Stimulated activated CD8-positive, alpha-beta memory T cell treated with anti-CD3 and anti-CD28 coated beads, Interleukin-12 subunit alpha, Interleukin-12 subunit beta, amount 100 ng/mL, for 24 hours (primary cell): ENCODE data around the gene ARGLU1.
"Not testable (repeated sequence)": the region's sequence is repeated elsewhere in the genome, so short reads cannot be mapped to it uniquely, and the experiment has no call there.

ENCODE experiments used
- DNase-seq: peaks from one replicate; pipeline ENCODE4 v3.0.0-alpha.2; 2020; ENCODE audit errors: extremely low read depth

Gene ARGLU1, protein sequence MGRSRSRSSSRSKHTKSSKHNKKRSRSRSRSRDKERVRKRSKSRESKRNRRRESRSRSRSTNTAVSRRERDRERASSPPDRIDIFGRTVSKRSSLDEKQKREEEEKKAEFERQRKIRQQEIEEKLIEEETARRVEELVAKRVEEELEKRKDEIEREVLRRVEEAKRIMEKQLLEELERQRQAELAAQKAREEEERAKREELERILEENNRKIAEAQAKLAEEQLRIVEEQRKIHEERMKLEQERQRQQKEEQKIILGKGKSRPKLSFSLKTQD

DNA sequence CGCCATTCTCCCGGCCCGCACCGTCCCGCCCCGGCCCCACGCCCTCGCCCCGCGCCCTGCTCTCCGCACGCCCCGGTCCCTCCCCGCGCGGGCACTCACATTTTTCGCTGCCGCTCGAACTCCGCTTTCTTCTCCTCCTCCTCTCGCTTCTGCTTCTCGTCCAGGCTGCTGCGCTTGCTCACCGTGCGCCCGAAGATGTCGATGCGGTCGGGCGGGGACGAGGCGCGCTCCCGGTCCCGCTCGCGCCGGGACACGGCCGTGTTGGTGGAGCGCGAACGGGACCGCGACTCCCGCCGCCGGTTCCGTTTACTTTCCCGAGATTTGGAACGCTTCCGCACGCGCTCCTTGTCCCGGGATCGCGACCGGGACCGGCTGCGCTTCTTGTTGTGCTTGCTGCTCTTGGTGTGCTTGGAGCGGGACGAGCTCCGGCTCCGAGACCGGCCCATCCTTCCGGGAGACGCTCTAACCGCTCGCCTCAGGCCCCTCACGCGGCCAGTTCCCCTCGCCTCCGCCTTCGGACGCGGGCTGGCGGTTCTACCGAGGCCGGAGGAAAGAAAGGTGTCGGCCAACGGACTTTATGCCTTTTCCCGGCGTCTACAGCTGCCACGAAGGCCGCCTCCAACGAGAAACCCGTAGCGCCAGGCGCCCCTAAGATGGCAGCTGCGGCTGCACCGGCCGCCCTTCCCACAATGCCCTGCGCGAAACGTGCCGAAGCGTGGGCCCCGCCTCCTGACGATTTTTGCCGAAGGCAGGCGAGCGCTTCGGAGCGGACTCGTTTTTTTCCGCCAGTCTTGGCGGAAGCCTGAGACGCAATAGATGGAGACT is at the start of gene ARGLU1:
TSS of gene ARGLU1 (minus strand) at position 664 of the 825 bp plus-strand sequence. CDS start at position 446, 218 bp downstream.
- peak; percentile 87 for DNase-seq

DNA sequence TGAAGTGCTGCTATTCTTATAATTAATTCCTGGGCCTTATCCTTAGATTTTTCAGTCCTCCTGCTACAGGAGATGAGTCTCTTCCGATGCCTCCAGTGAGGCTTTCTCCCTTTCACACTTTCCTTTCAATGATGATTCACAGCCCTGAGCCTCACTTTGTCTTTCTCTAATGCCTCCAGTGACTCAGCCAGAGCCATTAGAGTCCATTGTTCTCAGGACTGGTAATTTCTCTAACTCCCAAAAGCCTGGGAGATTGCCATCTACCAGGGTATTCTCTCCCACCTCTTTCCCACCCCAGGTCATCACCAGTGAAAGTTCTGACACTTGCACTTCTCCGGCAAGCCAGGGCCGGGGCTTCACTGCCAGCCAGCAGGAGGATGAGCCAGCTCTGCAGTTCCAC is 49.6 kb upstream of the ARGLU1 start:
- DNase-seq: no peak

DNA sequence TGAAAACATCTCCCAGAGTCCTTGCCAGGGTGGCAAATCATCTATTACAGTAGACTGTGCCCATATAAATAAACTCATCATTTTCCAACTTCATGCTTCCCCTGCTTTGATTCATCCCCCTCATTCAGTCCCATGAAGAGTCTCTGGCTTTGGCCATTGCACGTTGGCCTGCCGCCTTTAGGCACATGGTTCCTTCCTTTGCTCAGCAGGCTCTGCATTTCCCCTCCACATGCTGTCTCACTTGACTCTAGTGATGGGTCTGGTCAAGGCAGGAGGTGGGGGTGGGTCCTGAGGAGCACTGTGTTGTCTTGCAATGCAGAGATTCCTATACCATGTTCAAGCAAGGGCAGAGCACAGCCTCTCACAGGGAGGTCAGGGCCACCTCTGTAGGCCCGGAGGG is 48.8 kb upstream of the ARGLU1 start:
- no peak for DNase-seq

DNA sequence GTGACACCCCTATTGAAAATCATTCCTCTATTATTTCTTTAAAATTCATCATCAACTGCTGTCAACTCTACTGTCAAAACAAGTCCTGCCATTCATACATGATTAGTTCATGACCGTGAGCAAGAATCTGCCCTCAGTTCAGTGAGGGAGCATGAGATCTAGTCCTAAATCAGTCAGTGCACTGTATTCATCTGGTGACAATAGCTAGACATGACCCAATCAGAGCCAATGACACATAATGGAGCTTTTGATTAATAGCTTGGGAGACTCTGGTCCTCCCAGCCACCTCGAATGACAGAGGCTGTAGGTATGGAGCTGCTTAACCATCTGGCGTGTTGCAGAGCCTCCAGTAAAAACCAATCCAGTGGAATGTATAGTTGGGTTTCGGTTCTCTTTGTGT is 46.9 kb upstream of the ARGLU1 start:
- no peak for DNase-seq

DNA sequence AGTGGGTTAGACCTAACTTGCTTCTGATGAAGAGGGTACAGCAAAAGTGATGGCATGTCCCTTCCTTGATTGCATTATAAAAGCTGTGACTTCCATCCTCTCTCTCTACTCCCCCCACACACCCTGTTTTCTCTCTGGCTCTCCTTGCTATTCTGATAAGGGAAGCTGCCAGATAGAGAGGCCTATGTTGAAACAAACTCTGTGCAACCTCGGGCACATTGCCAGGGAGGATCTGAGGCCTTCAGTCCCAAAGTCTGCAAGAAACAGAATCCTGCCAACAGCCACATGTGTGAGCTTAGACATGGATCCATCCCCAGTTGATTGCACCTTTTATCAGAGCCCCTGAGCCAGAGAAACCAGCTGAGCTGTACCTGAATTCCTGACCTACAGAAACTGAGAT is 44.8 kb upstream of the ARGLU1 start:
- no peak for DNase-seq

DNA sequence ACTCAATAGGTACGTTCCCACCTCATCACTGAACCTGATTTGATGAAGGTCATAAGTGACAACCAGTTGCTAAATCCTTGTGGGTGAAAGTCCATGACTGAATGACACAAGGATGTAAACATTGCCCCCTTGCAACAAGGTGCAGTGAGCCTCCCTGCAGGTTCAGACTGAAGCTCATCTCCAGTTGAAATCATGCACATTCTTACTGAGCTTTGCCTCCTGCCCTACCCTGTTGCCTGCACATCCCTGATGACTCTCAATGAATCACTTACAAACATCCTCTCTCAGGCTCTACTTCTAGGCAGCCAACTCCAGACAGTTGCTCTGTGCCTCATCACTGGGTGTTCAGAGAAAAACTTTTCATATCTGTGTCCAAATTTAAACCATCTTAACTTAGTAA is 42.5 kb upstream of the ARGLU1 start:
- DNase-seq: no peak

DNA sequence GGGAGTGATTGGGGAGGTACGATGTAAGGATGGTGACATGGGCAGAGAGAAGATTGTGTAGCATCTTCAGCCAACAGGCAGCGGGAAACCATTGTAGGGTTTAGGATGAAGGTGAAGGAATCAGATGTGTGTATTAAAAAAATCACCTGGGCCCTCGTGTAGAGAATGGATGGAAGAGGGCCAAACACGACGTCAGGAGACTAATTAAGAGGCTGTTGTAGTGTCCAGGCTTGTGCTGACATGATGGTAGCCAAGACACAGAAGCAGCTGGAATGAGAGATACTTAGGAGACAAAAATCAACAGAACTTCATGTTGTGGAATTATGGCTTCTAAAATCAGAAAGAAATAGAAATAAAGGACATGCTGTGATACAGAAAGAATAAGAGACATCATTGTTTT is 41.2 kb upstream of the ARGLU1 start:
- DNase-seq: no peak

DNA sequence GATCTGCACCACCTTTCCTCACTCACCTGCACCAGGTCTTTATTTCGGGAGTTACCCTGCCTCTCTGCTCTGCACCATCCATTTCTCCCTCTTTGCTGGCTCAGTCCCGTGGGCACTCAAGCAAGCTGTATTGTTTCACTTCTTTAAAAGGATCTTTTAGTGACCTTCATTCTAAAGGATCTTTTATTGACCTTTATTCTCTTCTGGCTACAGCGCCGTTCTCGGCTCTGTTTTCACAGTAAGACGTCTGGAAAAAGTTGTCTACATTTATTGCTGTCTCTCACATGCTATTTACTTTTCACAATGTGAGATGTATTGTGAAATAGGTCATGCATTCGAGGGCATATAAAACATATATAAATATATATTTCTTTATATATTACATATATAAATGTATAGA is 35.6 kb upstream of the ARGLU1 start:
- DNase-seq: no peak

DNA sequence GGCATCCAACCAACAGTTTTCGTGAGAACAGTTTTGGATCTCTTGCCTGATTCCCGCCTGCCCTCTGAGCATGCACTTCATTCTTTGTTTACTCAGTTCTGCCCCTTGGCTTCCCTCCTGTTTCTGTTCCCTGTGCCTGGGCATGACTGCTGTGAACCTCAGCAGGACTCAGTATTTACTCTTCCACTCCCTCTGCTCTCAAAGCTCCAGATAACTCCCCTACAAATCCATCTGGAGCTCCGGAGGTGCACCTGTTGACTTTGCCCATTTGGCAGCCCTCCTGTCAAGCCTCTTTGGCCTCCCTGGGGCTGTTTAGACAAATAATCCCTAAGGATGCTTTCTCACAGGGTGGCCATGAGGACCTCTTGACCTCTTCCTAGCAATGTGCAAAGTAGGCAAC is 34.2 kb upstream of the ARGLU1 start:
- DNase-seq: no peak

DNA sequence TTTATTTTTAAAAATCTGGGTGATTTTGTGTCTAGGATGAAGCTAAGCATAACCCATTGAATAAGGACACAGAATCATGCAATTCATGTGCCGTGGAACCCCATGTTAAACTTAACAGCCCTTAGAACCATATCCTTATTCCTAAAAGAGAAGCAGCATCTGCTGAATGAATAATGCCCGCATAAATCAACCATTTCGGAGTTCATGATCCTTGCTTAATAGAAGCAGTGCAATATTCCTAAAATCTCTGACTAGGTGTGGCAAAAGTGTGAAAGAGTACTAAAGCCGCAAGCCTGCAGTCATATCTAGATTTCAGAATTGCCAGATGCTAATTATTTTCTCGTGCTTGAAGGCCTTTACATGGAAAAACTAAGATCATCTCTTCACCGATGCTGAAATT is 33.6 kb upstream of the ARGLU1 start:
- DNase-seq: no peak

DNA sequence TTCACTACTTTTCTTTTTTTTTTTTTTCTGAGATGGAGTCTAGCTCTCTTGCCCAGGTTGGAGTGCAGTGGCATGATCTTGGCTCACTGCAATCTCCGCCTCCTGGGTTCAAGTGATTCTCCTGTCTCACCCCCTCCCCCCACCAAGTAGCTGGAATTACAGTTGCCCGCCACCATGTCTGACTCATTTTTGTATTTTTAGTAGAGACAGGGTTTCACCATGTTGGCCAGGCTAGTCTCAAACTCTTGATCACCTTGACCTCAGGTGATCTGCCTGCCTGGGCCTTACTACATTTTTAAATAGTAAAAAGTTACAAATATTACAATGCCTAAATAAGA is 32.8 kb upstream of the ARGLU1 start:
- DNase-seq: not testable (repeated sequence)

DNA sequence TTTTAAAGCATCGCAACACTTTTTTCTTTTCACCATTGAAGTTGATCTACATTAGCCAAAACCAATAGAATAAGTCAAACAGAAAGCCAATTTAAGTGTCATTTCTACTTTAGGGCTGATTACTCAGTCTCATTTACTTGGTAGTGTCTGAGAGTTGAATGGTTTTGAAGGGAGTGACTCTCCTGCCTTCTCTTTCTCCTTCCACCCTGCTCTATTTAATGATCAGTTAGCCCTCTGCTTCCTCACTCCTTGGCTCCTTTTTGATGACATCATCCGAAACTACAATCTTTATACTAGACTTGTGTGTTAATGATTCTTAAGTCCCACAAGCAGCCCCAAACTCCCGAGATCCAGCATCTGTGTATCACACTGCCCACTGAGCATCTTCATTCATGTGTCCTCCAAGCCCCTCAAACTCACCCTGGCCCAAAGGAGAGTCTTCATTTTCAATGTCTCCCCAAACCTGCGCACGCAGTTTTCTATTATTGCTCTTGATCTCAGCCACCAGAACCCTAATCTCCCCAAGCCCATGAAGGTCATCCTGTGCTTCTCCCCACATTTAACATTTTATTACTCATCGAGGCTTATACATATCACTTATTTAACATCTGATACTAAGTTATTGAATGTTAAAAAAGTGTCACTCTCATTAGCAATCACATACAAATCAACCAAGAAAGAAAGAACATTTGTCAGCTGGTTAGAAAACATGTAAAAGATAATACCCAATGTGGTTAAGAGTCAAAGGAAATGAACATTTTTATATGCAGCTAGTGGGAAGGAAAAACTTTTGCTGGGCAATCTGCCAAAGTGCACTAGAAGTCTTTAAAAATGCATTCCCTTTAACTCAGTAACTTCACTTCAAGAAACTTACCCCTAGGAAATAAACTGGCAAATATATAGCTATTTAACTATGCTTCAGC is 32.2 kb upstream of the ARGLU1 start:
- no peak for DNase-seq

DNA sequence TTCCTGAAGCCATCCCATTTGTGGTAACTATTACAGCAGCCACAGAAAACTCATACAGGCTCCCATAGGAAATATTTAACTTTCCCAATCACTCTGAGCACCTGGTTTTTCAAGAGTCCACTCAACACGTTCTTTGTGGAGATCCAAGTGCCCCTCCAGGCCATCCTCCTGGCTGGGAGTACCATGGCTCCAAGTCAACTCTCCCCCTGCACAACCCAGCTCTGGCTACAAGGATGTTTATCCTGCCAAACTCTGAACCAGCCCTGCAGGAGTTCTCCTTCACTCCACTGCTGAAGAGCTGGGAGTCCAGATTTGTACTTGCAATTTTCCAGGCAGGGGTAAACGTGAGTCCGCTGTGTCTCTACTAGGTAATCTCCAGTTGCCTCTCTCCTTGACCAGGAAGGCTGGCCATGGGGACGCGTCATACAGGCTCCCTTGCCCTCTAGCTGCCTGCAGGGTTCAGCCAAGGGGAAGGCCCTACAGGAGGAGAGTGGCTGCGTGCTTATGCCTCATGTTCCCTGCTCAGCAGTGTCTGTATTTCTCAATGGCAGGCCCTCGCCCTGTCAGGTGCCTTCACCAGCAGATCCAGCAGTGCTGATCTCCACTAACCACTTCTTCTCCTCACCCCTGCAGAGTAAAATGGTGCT is 29.9 kb upstream of the ARGLU1 start:
- no peak for DNase-seq

DNA sequence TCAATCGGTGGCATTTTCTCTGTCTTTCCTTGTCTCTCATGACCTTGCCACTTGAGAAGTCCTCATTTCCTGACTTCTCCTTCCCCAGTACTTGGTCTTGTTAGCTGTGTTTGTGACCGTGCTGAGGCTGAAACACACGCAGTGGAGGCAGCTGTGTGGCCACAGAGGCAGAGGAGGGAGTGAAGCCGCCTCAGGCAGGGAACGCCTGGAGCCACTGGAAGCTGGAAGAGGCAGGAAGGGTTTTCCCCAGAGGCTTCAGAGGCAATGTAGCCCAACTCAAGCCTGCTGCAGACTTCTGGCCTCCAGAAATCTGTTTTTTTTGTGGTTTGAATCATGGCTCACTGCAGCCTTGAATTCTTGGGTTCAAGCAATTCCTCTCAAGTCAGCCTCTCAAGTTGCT is 29.2 kb upstream of the ARGLU1 start:
- no peak for DNase-seq

DNA sequence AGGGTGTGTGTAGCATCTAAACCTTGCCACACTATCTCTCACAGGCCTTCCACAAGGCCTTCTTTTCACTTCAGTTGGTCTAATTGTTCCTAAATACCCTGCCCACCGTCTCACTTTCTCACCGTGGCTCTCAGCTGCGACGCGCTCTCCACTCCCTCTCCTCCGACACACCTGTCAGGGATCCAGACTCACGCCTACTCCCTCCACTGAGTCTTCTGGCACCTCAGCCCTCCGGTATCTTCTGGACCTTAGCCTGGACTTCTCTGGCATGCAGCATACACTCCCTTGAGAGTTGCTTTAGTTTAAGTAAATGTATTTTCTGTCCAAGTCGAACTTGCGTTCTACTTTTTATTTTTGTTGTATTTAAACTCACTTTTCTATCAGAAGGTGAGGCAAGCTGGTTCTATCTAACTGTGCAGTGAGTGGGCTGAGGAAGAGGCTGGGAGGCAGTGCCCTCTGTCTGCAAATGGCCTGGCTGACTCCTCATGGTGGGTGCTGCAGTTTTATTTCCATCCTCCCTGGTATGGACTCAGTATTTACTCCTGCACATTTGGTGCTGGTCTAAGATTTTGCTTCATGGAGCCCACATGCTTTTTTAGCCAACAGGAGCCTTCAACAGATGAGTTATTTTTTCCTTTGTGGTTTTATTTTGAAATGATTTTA is 28.5 kb upstream of the ARGLU1 start:
- DNase-seq: no peak

DNA sequence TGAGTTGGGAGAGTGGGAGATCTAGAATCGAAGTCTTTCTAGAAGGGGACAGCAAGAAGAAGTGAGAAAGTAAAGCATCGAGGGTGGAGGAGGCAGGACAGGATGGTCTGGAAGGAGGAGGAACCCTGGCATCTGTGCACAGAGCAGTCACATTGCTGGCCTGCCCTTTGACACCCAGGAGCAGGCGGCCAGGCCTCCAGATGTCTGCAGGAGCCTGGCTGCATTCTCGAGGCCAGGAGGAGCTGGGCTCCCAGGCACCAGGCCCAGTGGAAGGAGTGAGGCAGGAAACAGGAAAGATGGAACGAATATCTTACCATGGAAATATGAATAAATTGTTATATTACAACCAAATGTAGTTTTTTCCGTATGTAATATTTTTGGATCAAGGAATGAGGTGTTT is 27.7 kb upstream of the ARGLU1 start:
- no peak for DNase-seq

DNA sequence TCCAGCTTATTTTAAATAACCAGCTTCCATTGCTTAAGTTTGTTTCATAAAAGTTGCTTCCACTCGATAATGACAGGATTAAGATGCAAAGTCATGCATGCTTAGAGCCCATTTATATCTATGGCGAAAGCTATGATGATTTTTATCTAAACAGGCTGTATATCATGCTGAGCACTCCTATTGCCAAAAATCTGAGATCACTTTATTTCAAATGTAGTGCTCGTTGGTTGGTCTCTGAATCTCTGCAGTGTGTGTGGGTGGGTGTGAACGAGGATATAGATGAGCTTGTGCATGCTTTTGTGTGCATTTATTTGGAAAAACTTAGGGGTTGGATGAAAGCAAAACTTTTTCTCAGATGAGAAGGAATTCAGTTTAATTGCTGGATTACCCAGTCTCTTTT is 27.0 kb upstream of the ARGLU1 start:
- no peak for DNase-seq

DNA sequence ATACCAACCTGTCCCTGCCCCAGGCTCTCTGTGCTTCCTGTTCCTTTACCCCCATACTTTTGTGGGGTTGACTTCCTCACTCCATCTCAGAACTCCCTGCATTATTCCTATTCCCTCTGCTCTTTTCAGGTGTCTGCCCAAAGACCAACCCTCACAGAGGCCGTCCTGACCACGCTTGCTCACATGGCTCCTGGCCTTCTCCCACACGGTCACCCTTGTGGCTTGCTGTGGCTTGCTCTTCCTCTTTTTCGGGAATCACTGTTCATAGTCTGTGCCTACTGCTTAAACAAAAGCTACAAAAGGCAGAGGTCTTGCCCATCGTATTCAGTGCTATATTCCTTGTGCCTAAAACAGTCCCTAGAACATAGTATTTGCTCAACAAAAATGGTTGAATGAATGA is 25.2 kb upstream of the ARGLU1 start:
- no peak for DNase-seq

DNA sequence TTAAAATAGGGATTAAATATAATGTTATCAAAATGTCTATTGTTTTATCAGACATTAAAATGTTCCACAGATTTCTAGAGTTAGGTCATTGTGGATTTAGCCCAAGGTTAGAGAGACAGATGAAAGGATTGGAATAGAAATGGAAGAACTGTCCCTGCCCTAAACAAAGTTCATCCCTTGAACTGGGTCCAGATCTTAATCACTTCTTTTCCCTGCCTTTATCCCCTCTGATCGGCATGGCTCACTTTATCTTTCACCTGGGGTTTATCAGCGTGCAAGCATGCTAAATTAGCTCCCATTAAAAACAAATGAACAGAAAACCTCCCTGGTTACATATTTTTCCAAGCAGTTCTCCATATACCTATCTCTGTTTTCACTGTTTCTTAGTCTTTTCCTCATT is 23.4 kb upstream of the ARGLU1 start:
- no peak for DNase-seq

DNA sequence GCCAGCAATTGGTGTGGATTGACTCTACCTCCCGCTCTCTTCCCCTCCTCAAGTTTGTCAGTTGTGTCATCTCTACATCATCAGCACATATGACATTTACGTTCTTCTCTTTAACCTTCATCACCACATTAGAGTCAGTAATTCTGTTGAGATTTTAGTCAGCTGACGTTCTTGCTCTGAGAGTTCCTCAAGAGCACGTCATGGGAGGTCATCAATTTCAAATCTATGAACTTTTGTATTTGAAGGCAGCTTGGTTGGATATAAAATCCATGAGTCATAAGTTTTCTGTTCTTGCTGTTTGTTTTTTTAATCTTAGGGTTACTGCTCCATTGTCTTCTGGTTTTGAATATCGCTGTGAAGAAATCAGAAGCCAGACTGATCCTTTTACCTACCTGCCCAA is 21.8 kb upstream of the ARGLU1 start:
- DNase-seq: no peak

DNA sequence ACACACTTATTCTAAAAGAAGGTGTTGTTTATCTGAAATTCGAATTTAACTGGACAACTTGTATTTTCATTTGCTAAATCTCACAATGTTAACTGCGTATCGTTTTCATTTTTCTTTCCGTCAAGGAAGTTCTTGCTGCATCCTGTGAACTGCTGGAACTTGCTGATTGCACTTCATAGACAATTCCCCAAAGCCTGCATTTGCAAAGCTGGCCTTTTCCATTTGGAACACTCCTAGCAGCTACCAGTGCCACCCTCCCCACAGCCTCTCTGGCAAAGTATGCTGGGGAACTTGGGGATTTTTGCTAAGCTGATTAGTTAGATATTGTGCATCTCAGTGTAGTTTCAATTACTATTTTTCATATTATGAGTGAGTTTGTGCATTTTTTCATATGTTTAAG is 20.4 kb upstream of the ARGLU1 start:
- no peak for DNase-seq

DNA sequence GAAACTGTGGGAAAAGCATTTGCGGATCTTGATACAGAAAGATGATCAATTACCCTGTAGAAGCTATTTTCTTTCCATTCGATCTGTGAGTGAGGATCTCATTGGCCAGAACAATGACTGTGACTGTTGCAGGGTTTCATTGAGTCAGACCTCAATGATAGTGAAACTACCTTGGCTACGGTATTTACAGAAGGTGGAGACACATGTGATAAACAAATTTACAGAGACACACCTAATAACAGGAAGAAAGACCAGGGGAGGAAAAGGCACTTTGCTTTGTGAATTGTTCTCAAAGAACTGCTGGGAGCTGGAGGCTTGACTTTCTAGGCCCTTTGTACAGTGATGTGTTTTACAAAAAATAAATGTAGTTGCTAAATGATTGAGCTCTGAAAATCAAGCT is 19.9 kb upstream of the ARGLU1 start:
- no peak for DNase-seq
